IgD-negative memory B cell (primary cell): ENCODE data around the gene AMER2. TPM values are rescaled to one million over a fixed set of nuclear protein-coding genes. Genes with fewer than 3 reads are reported as not detected.

Source experiments
- H3K27ac Mint-ChIP-seq, 3 donors: one replicate each; pipeline ENCODE4 v1.8.0; 2020 to 2022; ENCODE audit warnings: mild to moderate bottlenecking in 3 of 3, mixed read lengths in 3 of 3, moderate library complexity in 1 of 3
- H3K27me3 Mint-ChIP-seq: one replicate; pipeline ENCODE4 v1.8.0; 2021; ENCODE audit warnings: mixed read lengths
- H3K36me3 Mint-ChIP-seq: one replicate; pipeline ENCODE4 v1.8.0; 2020; ENCODE audit warnings: mild to moderate bottlenecking, mixed read lengths
- H3K4me1 Mint-ChIP-seq, 3 donors: one replicate each; pipeline ENCODE4 v1.8.0; 2020 to 2022; ENCODE audit warnings: mixed read lengths in 3 of 3, mild to moderate bottlenecking in 1 of 3
- H3K4me3 Mint-ChIP-seq, 4 donors: one replicate each; pipeline ENCODE4 v1.8.0; 2020 to 2022; ENCODE audit warnings: mild to moderate bottlenecking in 4 of 4, mixed read lengths in 4 of 4, moderate library complexity in 3 of 4
- H3K9me3 Mint-ChIP-seq, 3 donors: one replicate each; pipeline ENCODE4 v1.8.0; 2020 to 2021; ENCODE audit warnings: mixed read lengths in 3 of 3, mild to moderate bottlenecking in 1 of 3
- polyA plus RNA-seq: library from polyadenylated mRNA; unstranded; fragments of 300-500 nt; fragmentation: Illumina TruSeq; gene quantifications from one replicate; pipeline ENCODE4 v1.2.3, GENCODE V29; 2021

The AMER2 gene
- not detected for polyA plus RNA-seq

GRCh38 chr13:25171517-25172302 is at the start of gene AMER2:
TSS of gene AMER2 (minus strand) at chr13:25172288. CDS start at chr13:25171619, 669 bp downstream.
- Mint-ChIP-seq H3K36me3 (no peaks in the 10 kb centered on the region), H3K9me3 (peaks cover 0 to 5% (median 0%) of the 10 kb centered on the region in 3 donors), H3K4me1 (peaks cover 8 to 19% (median 10%) of the 10 kb centered on the region in 3 donors)

DNA sequence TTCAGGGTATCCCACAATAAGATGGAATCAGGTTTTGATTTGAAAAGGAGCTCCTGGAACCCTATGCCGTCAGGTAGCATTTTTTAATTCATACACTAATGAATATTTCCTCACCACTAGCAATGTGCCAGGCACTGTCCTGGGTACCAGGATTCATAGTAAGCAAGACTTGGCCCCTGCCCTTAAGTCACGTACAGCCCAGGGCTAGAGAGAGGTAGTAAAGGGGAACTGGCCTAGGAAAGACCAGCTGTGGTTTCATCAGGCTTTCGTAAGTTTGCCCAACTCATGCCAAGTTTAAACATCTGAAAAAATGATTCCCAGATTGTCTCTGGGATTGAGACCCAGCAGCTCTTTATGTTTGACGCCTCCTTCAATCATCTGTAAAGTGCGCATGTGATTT is 45.9 kb upstream of the AMER2 start:
- Mint-ChIP-seq H3K9me3 (no peaks in the 10 kb centered on the region), H3K4me1 (no peaks in the 10 kb centered on the region), H3K27me3 (peaks cover 7% of the 10 kb centered on the region), H3K27ac (no peak overlapping the region), H3K36me3 (no peaks in the 10 kb centered on the region), H3K4me3 (no peak overlapping the region)

More at GRCh38 chr13:25171517-25172302, at the start of gene AMER2:
- Mint-ChIP-seq H3K27ac (no peak within 1 kb of the TSS), H3K27me3 (peaks cover 44% of the 10 kb centered on the region), H3K4me3 (peak within 1 kb of the TSS; percentile 46 to 93 (median 84))

- Mint-ChIP-seq H3K4me3 (no peak overlapping the region), H3K9me3 (no peaks in the 10 kb centered on the region), H3K27me3 (peaks cover 1% of the 10 kb centered on the region), H3K4me1 (no peaks in the 10 kb centered on the region), H3K36me3 (no peaks in the 10 kb centered on the region), H3K27ac (no peak overlapping the region)
Observed at GRCh38 chr13:25217023-25217885, 45.2 kb upstream of the AMER2 start.

DNA sequence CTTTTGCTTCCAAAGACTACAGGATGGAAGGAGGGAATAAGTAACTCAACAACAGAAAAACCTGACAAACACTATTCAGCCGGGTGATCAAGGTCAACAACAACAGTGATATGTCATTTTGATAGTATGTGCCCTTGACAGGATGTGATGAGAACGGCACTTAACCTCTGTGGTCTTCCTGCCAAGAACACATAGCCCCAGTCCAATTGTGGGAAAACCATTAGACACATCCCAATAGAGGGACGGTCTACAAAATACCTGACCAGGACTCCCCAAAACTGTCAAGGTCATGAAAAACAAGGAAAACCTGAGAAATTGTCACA is 43.1 kb upstream of the AMER2 start:
- Mint-ChIP-seq H3K27me3 (peaks cover 1% of the 10 kb centered on the region), H3K4me3 (no peak overlapping the region), H3K27ac (no peak overlapping the region), H3K4me1 (no peaks in the 10 kb centered on the region), H3K9me3 (no peaks in the 10 kb centered on the region), H3K36me3 (no peaks in the 10 kb centered on the region)

DNA sequence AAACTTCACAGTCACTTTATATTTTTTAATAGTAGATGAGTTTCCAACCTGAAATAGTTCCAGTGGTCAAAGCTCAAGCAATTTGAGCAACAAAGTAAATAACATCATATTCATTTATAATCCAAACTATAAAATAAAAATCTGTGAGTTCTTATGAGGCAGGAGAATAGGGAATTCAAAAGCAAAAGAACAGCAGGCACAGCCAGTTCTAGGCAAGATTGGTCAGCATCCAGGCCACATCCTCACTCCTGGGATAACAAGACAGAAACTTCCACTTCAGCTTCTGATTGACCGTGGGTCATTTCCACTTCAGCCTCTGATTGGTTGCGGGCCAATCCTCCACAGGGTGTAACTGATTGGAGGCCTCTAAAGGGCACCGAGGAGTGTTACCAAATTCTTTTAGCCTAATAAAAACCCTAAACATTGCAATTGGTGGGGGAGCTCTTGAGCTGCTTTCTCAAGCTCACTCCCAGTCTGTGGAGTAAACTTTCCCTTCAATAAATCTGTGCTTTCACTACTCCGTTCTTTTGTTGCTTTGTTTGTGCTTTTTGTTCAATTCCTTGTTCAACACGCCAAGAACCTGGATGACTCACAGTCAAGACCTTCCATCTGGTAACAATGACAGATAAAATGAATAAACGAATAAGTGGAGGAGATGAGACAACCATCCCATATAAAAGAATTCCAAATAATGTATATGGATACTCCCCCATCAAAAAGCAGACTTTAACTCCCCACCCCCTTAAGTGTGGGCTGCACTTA is 42.6 kb upstream of the AMER2 start:
- no peaks in the 10 kb centered on the region for H3K4me1 Mint-ChIP-seq
- no peaks in the 10 kb centered on the region for H3K36me3 Mint-ChIP-seq
- H3K4me3 Mint-ChIP-seq = no peak overlapping the region
- H3K27ac Mint-ChIP-seq = no peak overlapping the region
- H3K27me3 Mint-ChIP-seq = peaks cover 1% of the 10 kb centered on the region
- H3K9me3 Mint-ChIP-seq = no peaks in the 10 kb centered on the region

DNA sequence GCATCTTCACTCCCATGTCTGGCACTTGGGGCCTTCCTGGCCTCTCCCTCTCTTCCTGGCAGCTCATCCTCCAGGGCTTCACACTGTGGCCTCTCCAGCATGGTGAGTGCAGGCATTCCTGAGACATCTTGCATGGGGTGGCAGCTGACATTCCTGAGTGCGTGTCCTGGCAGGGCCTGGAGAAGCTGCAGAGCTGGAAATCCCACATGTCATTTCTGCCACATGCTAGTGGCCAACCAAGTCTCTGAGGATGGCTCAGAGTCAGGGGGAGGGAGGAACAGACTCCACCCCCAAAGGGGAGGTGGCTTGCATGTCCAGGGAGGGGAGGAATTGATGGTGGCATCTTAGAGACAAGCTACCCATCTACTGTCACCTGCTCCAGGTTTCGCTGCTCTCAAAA is 41.6 kb upstream of the AMER2 start:
- no peaks in the 10 kb centered on the region for H3K4me1 Mint-ChIP-seq
- no peaks in the 10 kb centered on the region for H3K9me3 Mint-ChIP-seq
- no peak overlapping the region for H3K4me3 Mint-ChIP-seq
- H3K27me3 Mint-ChIP-seq = peaks cover 1% of the 10 kb centered on the region
- H3K36me3 Mint-ChIP-seq = no peaks in the 10 kb centered on the region
- H3K27ac Mint-ChIP-seq = no peak overlapping the region

- Mint-ChIP-seq H3K27ac (no peak overlapping the region), H3K27me3 (no peaks in the 10 kb centered on the region), H3K36me3 (peaks cover 1% of the 10 kb centered on the region), H3K4me3 (no peak overlapping the region), H3K9me3 (no peaks in the 10 kb centered on the region), H3K4me1 (no peaks in the 10 kb centered on the region)
Observed at GRCh38 chr13:25210842-25211569, 38.9 kb upstream of the AMER2 start.

DNA sequence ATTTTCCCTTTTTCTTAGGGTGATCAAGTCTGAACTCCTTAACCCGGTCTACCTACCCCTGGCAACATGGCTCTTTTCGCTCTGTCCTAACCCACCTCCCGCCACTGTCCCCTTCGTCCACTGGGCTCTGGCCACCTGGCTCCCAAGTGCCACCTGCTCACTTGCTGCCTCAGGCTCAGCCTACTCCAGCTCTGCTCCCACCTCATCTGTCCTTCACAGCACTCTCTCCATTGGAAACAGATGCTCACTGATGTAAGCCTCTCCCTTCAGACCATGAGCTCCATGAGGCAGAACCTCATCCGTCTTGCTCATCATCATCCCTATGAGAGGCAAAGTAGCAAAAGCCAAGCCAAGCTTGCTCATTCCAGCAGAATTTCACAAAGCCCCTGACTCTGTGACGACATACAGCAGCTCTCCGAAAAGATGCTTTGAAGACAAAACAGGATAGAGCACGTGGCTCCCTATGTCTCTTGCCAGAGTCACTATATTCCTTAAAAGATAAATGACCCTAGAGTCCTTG is 35.3 kb upstream of the AMER2 start:
- Mint-ChIP-seq H3K4me3 (no peak overlapping the region), H3K27ac (no peak overlapping the region), H3K9me3 (no peaks in the 10 kb centered on the region), H3K36me3 (peaks cover 1% of the 10 kb centered on the region), H3K27me3 (peaks cover 16% of the 10 kb centered on the region), H3K4me1 (peaks cover 0 to 7% (median 4%) of the 10 kb centered on the region in 3 donors)

DNA sequence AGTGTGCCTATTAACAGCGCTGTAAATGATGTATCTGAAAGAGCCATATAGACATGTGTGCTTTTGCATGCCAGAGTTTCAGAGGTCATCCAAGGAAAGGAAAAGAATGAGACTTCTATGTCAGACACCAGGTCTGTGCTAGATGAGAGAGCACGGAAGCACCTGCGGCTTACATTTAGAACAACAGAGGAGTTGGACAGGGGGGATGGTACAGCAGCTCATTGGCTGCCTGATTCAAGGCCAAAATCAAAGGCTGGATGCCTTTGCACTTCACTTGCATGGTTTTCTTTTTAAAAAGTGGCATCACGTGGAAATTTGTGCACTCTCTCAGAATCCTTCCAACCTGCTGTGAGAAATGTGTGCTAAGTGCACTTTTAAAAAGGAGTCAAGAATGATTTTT is 32.8 kb upstream of the AMER2 start:
- Mint-ChIP-seq H3K36me3 (peaks cover 1% of the 10 kb centered on the region), H3K9me3 (no peaks in the 10 kb centered on the region), H3K27ac (no peak overlapping the region), H3K4me1 (peaks cover 0 to 7% (median 4%) of the 10 kb centered on the region in 3 donors), H3K4me3 (no peak overlapping the region), H3K27me3 (peaks cover 20% of the 10 kb centered on the region)

DNA sequence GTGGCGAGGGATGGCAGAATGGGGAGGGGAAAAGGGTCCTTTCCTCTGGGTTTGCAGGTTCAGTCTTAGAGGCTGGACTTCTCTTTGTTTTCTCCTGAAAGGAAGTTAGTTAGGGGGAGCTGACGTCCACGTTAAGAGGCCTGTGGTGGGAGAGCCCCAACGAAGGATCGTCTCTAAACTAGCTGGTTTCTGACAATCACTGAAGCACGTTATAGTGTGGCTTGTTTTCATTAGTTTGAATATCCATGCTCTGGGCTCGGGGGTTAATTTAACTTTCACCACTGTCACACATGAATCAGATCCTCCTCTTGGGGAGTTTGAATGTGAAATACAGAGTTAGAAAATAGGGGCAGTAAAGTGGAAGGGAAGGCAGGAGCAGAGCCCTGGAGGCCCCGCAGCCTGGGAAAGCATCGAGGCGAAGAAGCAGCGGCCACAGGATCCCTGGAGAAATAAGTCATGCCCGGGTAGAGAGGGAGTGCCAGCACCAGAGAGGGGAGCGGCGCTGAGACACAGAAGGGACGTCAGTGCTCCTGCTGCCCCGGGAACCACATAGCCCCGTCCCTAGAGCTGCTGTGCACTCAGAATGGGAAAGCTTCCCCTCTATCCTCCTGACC is 31.1 kb upstream of the AMER2 start:
- H3K36me3 Mint-ChIP-seq = no peaks in the 10 kb centered on the region
- peaks cover 20% of the 10 kb centered on the region for H3K27me3 Mint-ChIP-seq
- H3K4me3 Mint-ChIP-seq = no peak overlapping the region
- H3K27ac Mint-ChIP-seq = no peak overlapping the region
- H3K4me1 Mint-ChIP-seq = peaks cover 0 to 7% (median 4%) of the 10 kb centered on the region in 3 donors
- no peaks in the 10 kb centered on the region for H3K9me3 Mint-ChIP-seq

- Mint-ChIP-seq H3K36me3 (no peaks in the 10 kb centered on the region), H3K9me3 (no peaks in the 10 kb centered on the region)
Observed at GRCh38 chr13:25200783-25201182, 28.7 kb upstream of the AMER2 start.

DNA sequence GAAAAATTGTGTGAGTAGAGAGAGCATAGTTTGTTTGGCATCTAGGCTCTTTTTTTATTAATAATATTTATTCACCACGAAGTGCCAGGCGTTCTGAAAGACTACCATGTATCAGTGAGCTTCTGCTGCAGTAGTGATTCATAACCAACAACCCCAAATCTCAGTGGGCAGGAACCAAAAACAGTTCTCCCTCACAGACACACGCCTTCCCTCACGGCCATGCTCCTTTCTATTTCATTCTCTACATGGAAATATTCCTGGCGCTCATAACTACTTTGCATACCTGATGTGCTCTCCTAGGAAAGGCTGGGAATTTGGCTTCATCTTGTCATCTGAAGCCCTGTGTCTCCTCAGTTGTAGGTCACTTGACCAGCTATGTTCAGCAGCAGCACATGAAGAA is 26.6 kb upstream of the AMER2 start:
- Mint-ChIP-seq H3K36me3 (no peaks in the 10 kb centered on the region), H3K4me1 (peaks cover 0 to 4% (median 4%) of the 10 kb centered on the region in 3 donors), H3K27ac (no peak overlapping the region), H3K27me3 (peaks cover 21% of the 10 kb centered on the region), H3K9me3 (peaks cover 0 to 3% (median 0%) of the 10 kb centered on the region in 3 donors), H3K4me3 (no peak overlapping the region)

More at GRCh38 chr13:25200783-25201182, 28.7 kb upstream of the AMER2 start:
- Mint-ChIP-seq H3K4me3 (no peak overlapping the region), H3K27me3 (peaks cover 22% of the 10 kb centered on the region), H3K27ac (no peak overlapping the region), H3K4me1 (peaks cover 0 to 7% (median 4%) of the 10 kb centered on the region in 3 donors)

DNA sequence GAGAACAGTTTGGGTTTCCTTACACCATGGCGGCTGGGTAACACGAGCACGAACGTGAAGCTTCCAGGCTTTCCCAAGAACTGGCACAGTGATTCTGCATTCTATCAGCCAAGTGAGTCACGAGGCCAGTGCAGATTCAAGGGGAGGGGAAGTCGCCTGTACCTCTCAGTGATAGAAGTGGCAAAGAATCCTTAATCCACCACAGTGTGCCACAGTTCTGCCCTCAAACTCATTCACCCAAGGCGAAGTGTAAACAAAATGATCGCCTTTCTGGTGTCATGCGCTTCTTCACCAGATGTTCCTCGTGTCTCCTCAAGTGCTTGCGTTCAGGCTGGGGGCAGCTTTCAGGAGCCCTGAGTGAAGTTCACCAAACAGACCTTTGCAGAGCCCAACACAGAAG is 24.9 kb upstream of the AMER2 start:
- Mint-ChIP-seq H3K36me3 (no peaks in the 10 kb centered on the region), H3K9me3 (peaks cover 0 to 6% (median 0%) of the 10 kb centered on the region in 3 donors), H3K27ac (no peak overlapping the region), H3K4me1 (no peaks in the 10 kb centered on the region), H3K4me3 (no peak overlapping the region), H3K27me3 (peaks cover 11% of the 10 kb centered on the region)

DNA sequence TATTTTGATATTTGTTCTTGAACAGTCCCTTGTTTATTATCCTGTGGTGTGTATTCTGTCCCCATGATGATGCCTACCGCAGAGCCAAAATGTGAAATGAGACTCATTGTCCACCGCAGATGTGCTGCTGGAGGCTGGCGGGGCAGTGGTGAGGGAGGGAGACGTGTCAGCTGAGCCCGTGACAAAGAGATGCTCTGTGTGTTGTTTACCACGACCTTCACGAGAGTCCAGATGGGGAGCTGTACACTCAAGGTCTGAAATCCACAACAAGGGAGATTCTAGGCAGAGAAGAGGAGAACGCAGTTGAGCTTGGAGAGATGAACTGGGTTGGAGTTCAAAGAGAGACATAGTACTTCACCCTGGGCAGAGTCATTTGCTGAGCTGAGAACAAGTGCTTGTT is 20.8 kb upstream of the AMER2 start:
- H3K36me3 Mint-ChIP-seq = peaks cover 3% of the 10 kb centered on the region
- H3K27me3 Mint-ChIP-seq = peaks cover 24% of the 10 kb centered on the region
- H3K4me3 Mint-ChIP-seq = no peak overlapping the region
- peaks cover 0 to 6% (median 0%) of the 10 kb centered on the region in 3 donors for H3K9me3 Mint-ChIP-seq
- H3K4me1 Mint-ChIP-seq = peaks cover 0 to 2% (median 0%) of the 10 kb centered on the region in 3 donors
- H3K27ac Mint-ChIP-seq = no peak overlapping the region
